GM19025 (cell line): Measurements from ENCODE around the gene WWP2.
"Not testable (repeated sequence)": the region's sequence is repeated elsewhere in the genome, so short reads cannot be mapped to it uniquely, and the experiment has no call there.

ENCODE experiments used
- ATAC-seq: cut with Tn5 transposase; IDR thresholded peaks from one replicate; pipeline ENCODE4 v1.9.1; 2021; ENCODE audit warnings: mild to moderate bottlenecking, low read depth, moderate library complexity; ENCODE audit not compliant: unreplicated experiment

Gene WWP2

DNA sequence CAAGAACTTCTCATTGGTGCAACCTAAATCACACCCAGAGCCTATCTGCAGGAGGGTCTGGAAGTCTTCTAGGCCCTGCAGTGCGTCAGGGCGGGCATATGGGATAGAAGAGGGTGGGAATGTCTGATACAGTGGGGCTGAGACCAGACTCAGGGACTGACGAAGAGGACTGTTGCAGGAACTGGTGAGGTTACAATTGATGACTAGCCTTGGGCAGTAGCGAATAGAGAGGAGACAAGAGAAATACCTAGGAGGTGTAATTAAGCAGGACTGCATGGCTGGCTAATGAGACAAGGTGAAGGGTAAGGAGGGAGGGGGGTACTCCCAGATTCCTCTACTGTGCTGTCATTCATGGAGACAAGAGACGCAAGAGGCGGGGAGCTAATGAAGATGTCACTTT is 91.3 kb downstream of the WWP2 start:
- no peak for ATAC-seq

DNA sequence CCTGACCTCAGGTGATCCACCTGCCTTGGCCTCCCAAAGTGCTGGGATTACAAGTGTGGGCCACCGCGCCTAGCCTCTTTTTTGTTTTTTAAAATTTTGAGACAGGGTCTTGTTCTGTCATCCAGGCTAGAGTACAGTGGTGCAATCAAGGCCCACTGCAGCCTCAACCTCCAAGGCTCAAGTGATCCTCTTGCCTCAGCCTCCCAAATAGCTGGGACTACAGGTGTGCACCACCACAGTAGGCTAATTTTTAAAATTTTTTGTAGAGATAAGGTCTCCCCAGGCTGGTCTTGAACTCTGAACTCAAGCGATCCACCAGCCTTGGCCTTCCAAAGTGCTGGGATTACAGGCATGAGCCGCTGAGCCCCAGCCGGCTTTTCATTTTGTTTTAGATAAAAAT is 92.6 kb downstream of the WWP2 start:
- ATAC-seq, result not testable (repeated sequence)

DNA sequence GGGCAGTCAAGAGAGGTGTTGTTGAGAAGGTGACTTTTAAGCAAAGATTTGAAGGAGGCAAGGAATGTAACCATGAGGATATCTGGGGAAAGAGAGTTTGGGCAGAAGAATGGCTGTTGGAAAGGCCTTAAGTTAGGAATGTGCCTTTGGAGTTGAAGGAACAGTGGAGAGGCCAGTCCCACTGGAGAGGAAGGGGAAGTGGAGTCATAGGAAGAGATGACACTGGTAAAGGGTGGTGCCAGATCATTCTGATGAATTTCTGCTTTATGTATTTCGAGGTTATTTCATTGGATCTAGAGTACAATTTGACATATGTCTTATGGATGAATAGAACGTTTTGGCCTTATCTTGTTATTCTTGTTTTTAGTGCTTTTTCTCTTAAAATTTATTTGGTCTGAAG is 93.5 kb downstream of the WWP2 start:
- ATAC-seq, result no peak

DNA sequence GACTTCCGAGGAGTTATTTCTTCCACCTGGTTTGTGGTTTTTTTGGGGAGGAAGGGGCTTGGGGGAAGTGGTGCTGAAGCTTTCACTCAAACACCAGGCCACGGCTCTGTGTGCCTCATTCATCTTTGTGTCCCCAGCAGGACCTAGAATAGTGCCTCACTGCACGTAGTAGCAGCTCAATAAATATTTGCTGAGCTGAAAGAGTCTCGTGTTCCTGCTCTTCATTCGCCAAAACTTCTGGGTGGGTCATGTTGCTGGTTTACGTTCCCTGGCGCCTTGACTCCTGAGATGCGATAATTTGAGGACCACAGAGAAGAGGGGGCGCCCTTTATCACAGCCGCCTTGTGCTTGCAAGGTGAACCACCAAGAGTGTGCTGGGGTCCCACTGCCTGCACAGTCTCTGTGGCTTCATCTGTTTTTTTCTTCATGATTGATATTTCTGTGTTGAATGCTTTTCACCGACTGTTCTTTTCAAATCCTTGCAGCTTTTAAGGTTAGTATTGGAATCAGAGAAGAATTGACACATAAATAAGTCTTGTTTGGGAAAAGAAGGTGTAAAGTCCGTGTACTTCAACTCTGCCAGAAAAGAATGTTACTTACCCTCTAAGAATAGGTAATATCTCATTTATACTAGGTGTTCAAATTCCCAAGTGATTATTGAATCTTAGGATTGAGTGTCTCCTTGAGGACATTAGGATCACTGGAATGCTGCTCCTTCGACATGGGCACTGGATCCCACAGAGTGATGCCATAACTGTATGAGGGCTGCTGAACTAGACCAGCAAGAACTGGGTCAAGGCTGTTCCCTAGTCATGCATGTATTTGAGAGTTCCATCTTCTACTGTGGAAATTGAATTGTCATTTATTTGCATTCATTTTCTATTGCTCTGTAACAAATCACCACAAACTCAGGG is 96.3 kb downstream of the WWP2 start:
- ATAC-seq, result no peak

DNA sequence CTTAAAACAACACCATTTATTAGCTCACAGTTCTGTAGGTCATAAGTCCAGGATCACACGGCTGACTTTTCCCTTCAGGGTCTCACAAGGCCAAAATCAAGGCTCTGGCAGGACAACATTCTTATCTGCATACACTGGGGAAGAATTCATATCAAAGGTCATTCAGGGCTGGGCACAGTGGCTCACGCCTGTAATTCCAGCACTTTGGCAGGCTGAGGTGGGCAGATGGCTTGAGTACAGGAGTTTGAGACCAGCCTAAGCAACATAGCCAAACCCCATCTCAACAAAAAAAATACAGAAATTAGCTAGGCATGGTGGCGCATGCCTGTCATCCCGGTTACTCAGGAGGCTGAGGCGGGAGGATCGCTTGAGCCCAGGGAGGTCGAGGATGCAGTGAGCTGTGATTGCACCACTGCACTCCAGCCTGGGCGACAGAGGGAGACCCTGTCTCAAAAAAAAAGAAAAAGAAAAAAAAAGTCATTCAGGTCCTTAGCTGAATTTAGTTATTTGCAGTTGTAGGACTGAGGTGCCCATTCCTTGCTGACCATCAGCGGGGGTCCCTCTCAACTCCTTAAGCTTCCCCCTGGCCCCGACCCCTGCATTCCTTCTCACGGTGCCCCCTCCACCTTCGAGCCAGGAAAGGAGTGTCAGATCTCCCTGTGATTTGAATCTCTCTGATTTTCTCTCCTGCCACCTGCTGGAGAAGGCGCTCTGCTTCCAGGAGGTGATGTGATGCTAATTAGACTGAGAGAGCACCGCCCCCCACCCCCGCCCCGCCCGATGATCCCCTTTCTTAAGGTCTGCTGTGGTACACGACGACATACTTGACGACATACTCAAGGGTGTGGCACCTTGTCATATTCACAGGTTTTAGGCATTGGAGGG is 97.2 kb downstream of the WWP2 start:
- ATAC-seq, result no peak

DNA sequence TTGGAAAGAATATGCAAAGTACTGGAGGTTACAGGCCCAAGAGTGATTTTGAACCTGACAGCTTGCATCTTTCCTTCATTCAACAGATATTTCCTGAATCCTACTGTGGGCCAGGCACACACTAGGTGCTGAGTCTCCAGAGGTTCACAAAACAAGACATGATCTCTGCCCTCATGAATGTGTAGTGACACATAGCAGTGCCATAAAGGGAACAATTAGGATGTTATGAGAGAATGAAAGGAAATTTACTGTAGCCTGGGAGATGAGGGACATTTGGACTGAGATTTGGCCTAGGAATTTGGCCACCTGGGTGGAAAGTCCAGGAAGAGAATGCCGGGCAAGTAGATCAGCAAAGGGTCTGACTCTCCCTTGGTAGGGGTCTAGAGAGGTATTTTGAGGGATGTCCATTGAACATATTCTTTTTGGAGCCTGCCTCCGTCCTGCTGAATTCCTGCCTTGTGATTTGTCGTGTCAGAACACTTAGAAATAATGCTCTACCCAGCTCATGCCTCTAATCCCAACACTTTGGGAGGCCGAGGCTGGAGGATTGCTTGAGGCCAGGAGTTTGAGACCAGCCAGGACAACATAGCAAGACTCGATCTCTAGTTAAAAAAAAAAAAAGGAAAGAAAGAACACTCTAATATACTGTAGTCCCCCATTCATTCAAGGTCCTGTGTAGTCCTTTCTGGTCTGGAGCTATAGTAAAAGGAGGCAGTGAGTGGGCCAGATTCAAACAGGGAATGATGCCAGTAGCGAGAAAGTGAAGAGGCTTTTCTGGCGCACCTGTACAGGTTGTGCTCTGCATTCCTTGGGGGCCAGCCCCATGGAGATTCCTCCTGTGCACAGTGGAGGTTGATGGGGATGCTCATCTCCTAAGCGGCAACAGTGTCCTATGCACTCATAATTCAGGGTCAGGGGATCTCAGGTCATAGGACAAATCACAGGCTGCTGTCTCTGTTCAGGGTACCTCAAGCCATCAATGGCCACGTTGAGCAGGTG is 98.4 kb downstream of the WWP2 start:
- ATAC-seq, result no peak

DNA sequence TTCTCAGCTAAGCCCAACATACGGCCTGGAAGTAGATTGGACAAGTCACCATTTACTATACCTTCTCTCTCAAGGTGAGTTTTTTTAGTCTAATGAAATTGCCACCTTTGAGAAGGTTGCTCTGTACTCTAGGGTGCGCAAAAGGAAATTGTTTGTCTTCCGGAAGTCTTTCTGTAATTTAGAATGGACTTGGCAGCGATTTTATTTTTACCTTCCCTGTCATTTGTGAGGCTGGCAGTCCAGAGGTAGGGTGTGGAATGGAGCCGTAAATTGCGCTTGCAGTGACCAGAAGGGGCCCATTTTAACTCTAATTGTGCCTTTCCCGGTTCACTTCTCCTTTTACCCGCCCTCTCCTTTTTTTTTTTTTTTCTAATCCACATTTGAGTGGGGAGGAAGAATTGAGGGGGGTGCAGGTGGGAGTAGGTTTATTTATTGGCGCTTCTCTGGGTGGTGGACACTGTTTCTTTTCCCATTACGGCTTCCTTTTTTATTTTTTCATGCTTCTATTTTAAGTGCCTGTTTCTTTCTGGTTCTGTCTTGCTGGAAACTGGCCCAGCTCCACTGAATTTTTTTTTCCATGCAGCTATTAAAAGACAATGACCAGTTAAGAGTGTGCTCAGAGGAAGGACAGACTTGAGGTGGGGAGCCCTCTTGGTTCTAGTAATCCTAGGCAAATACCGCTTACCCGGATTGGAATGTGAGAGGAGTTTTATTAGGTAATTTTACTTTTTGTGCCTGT is 99.3 kb downstream of the WWP2 start:
- ATAC-seq, result no peak

DNA sequence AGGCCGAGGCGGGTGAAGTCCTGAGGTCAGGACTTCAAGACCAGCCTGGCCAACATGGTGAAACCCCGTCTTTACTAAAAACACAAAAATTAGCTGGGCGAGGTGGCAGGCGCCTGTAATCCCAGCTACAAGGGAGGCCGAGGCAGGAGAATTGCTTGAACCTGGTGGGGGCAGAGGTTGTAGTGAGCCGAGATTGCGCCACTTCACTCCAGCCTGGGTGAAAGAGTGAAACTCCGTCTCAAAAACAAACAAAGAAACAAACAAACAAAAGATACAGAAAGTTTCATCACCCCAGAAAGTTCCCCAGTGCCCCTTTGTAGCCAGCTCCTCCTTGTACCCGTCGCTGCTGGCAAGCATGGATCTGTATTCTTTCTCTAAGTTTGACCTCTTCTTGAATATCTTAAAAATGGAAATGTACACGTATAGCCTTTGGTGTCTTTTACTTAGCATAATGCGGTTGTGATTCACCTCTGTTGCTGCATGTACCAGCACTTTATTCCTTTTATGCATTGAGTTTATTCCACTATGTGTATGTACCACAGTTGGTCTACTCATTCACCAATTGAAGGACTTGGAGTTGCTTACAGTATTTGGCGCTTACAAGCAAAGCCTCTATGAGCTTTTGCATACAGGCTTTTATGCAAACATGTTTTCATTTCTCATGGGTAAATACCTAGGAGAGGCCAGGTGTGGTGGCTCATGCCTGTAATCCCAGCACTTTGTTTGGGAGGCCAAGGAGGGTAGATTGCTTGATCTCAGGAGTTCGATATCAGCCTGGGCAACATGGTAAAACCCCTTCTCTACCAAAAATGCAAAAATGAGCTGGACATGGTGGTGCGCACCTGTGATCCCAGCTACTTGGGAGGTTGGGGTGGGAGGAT is 101.5 kb downstream of the WWP2 start:
- ATAC-seq, result no peak

DNA sequence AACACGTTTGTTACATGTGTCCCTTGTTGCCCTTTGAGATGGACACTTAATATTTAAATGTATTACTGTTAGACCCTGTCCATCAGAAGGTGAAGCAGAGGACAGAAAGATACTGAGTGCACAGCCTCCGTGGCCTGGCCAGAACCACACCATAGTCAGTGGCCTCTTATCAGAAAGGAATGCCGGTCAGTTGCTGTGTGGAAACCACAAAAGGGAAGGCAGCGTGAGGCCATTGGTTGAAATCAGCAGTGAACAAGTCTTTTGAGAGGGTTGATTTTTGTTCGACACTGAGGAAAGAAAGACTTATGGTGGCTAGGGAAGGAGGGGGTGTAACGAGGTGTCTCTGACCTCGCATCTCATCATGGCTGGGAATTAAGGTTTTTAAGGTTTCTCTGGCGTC is 103.6 kb downstream of the WWP2 start:
- ATAC-seq, result no peak

DNA sequence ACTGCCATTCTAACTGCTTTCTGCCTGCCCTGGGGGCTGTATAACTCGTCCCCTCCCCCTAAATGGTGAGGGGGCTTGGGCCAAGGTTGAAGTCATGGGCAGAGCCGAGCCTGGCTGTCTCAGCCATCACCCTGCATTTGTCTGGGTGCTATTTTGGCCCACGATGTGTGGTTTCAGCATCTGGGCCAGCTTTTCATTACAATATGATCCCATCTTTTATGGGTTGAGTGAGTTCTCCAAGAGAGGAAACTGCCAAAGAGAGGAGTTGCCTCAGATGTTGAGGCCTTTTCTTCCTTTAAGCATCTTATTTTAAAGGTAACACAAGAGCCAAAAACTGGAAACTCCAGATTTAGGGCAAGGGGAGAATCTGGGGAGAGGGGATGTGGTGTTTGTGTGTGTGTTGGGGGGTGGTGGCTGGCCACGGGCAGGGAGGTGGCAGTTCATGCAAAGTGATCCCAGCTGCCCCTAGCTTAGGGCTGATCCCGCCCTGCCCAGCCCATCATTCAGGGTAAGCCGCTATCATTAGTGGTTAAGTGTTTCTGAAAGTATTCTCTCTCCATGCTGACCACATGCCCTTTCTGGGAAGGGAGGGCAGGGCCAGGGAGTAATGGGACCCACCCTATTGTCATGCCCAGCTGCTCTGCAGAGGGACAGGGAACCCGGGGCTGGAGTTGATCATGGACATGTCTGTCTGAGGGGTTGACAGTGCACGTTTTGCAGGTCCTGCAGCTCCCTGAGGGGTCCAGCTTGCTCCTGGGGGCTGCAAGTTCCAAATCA is 105.8 kb downstream of the WWP2 start:
- no peak for ATAC-seq

DNA sequence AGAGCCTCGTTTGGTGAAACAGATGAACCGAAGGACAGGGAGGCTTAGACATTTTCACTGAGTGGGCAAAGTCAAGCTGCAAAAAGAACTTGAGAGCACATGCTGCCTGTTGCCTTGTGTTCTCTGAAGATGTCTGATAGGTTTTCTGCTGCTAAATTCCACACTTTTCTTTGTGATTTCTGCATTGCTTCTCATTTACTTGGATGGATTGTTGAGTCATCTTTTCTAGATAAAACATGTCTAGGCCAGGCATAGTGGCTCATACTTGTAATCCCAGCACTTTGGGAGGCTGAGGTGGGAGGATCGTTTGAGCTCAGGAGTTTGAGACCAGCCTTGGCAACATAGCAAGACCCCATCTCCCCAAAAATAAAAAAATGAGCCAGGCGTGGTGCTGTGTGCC is 108.6 kb downstream of the WWP2 start:
- no peak for ATAC-seq

DNA sequence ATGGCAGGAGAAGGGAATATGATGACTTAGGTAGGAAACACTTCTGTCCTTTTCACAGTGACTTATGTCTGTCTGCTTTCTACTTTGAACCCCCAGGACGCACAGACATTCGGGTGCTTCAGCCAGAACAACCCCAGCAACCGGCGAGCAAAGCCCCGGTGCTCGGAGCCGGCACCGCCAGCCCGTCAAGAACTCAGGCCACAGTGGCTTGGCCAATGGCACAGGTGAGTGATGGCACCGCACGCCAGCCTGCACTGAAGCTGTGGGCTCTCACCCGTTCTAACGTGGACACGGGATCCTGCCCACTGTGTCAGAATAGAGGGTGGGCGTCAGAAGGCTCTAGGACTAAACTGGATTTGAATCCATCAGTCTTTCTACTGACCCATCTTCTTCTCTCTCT is 109.6 kb downstream of the WWP2 start:
- no peak for ATAC-seq

DNA sequence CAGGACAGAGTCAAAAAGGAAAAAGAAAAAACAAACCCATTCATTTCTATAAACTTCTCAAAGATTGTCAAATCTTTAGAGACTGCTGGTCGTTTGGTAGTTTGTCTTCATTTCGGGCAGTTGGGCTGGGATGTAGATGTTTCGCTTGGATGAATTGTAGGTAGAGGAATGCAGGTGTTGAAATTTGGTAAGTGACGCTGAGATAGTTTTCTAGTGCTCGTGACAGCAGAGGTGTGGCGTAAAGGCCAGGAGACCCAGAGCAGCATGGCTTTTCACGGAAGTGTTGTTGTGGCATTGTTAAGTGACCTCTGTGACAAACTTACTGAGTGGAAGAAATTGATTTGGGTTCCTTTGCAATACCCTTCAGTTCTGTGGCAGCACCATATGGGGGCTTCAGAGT is 110.8 kb downstream of the WWP2 start:
- ATAC-seq, result no peak

DNA sequence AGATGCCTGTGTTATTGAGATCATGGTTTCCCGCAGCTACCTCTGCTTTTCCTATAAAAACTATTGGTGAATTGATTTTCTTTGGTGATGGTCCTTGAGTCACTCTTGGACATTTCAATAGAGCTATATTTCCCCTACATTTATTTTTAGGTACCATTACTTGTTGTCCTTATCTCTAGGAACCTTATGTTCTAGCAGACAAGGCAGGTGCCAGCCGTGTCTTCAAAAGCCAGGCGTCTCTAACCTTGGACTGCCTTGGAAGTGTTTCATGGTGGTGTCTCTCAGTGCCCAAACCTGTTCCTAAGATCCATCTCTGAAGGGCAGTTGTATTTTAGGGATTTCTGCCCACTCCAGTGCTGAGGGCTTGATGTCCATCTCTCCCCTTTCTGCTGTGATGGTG is 111.7 kb downstream of the WWP2 start:
- ATAC-seq, result no peak

DNA sequence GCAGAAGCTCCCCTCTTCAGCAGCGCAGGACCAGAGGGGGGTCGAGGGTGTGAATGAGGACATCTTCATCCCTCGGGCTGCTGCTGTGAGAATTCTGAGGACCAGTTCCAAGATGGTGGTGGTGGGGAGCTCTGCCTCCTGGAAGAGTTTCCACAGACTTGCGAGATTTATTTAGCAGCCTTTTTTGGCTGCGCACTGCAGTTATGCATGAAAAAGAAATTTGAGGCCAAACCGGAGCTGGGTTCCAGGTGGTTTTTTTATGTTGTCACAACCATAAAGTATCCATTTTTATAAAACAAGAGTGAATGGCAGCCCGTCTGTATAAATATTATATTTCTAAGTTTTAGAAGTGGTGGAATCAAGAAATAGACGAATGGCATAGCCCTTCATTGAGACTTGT is 112.1 kb downstream of the WWP2 start:
- ATAC-seq, result no peak

DNA sequence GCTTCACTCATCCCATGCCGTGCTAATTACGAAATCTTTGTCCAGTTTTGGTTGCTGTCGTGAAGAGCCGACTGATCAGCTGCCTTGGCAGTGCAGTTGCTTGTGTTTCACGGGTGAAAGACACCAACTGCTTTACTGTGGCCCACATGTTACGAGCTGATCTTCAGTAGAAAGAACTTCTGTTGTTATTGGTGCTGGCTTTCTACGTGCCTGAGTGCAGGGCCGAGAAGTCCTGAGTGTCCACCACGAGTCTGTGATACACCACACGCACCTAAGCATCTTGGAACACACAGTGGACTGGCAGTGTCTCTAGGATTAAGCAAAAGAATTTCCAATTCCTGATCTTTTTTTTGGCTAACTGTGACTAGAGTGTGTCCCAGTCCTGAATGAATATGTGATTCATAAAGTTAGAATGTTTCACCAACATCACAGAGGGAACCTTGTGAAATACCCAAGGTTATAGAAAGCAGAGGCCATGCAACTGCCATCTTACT is 118.6 kb downstream of the WWP2 start:
- ATAC-seq, result no peak

DNA sequence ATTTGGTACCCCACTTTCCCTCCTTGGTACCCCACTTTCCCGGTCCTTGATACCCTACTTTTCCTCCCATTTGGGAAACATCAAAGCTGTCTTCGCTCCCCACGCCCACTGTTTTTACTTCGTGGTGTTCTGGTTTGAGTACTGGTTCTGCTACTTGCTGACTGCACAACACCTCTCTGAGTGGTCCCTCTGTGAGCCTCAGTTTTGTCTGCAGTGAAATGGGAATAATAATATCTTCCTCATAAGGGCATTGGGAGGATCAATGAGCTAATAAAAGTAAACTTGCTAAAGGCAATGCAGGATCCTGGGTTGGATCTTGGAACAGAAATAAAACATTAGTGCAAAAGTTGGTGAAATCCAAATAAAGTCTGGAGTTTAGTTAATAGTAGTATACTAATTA is 119.0 kb downstream of the WWP2 start:
- ATAC-seq, result no peak

DNA sequence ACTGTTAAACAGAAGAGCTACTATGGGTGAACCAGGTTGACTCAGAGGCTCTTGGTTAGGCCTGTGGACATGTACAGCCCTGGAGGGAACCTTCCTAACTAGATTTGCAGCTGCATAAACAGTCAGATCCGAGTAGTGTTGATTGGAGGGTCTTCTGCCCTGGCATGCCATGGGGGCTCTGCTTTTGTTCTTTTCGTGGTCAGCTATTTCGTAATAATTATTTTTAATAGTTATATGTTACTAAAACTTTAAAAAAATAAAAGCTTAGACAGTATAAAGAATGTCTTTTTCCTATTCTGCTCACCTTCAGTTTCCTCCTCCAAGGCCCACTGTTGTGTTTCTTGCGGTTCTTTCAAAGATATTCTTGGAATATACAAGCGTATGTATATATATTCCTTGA is 121.6 kb downstream of the WWP2 start:
- ATAC-seq, result no peak
